ENCODE measurements around the gene ECT2L.

ECT2L gene

GRCh38 chr6:138907167-138907566, 111.3 kb downstream of the ECT2L start:
- no peak overlapping the region for H3K18ac ChIP-seq (ENCODE audit: low read length)
- no CpG with 5 or more reads among the region's 7 CpGs for WGBS, 2 donors (ENCODE audit: extremely low coverage in 2 of 2, insufficient read length in 2 of 2, insufficient replicate concordance in 1 of 2)
- no peaks in the 10 kb centered on the region for H3K4me1 ChIP-seq (ENCODE audit: control insufficient read depth in 2 of 2, insufficient read depth in 1 of 2, low read depth in 1 of 2, low read length in 2 of 2)
- peaks cover 11 to 97% of the 10 kb centered on the region in 2 donors for H3K36me3 ChIP-seq (replicated peaks in 1 of 2; ENCODE audit: control insufficient read depth in 2 of 2, insufficient read depth in 2 of 2, low read length in 2 of 2)
- DNase-seq (ENCODE audit: low spot score): no peak
- H3K23ac ChIP-seq (ENCODE audit: low read depth, low read length, poor library complexity): no peak overlapping the region
- H2BK5ac ChIP-seq (ENCODE audit: low read length): no peak overlapping the region
- H3K4me2 ChIP-seq (ENCODE audit: insufficient read depth, low read length, poor library complexity, severe bottlenecking): no peak overlapping the region
- no peak overlapping the region for H2BK120ac ChIP-seq (ENCODE audit: low read depth, low read length)
- H4K8ac ChIP-seq (ENCODE audit: low read depth, low read length): no peak overlapping the region
- no peak overlapping the region for H2BK15ac ChIP-seq (ENCODE audit: low read length)
- no peak overlapping the region for H3K14ac ChIP-seq (ENCODE audit: low read length)
- H3K4ac ChIP-seq (ENCODE audit: low read length): no peak overlapping the region
- H3K9me3 ChIP-seq (replicated peaks in 1 of 2; ENCODE audit: control insufficient read depth in 2 of 2, insufficient read depth in 1 of 2, low read depth in 1 of 2, low read length in 2 of 2): no peaks in the 10 kb centered on the region
- H3K4me3 ChIP-seq (ENCODE audit: low read length in 2 of 2): no peak overlapping the region
- H3K9ac ChIP-seq (ENCODE audit: low read depth, low read length, poor library complexity): no peak overlapping the region
- no peak overlapping the region for H2AFZ ChIP-seq (ENCODE audit: low read length)
- H2BK12ac ChIP-seq (ENCODE audit: low read length): no peak overlapping the region
- no peaks in the 10 kb centered on the region for H3K79me1 ChIP-seq (ENCODE audit: low read depth, low read length)
- no peak overlapping the region for H4K91ac ChIP-seq (ENCODE audit: low read depth, low read length, poor library complexity)
- no peaks in the 10 kb centered on the region for H3K27me3 ChIP-seq (ENCODE audit: control insufficient read depth in 3 of 3, insufficient read depth in 3 of 3, low read depth in 1 of 3, low read length in 3 of 3)
- H3K27ac ChIP-seq (replicated peaks; ENCODE audit: low read length): no peak overlapping the region
- H2AK5ac ChIP-seq (ENCODE audit: low read depth, low read length): no peak overlapping the region

- no peak overlapping the region for H3K18ac ChIP-seq (ENCODE audit: low read length)
- no peaks in the 10 kb centered on the region for H3K79me1 ChIP-seq (ENCODE audit: low read depth, low read length)
- H2AK5ac ChIP-seq (ENCODE audit: low read depth, low read length): no peak overlapping the region
- no peak overlapping the region for H3K4me2 ChIP-seq (ENCODE audit: insufficient read depth, low read length, poor library complexity, severe bottlenecking)
- no peak overlapping the region for H2BK5ac ChIP-seq (ENCODE audit: low read length)
- no peak overlapping the region for H2AFZ ChIP-seq (ENCODE audit: low read length)
- H4K91ac ChIP-seq (ENCODE audit: low read depth, low read length, poor library complexity): no peak overlapping the region
- H3K9me3 ChIP-seq (replicated peaks in 1 of 2; ENCODE audit: control insufficient read depth in 2 of 2, insufficient read depth in 1 of 2, low read depth in 1 of 2, low read length in 2 of 2): no peaks in the 10 kb centered on the region
- no peak overlapping the region for H2BK12ac ChIP-seq (ENCODE audit: low read length)
- H3K9ac ChIP-seq (ENCODE audit: low read depth, low read length, poor library complexity): no peak overlapping the region
- H3K14ac ChIP-seq (ENCODE audit: low read length): no peak overlapping the region
- no peak overlapping the region for H2BK120ac ChIP-seq (ENCODE audit: low read depth, low read length)
- H3K4me1 ChIP-seq (ENCODE audit: control insufficient read depth in 2 of 2, insufficient read depth in 1 of 2, low read depth in 1 of 2, low read length in 2 of 2): no peaks in the 10 kb centered on the region
- H3K36me3 ChIP-seq (replicated peaks in 1 of 2; ENCODE audit: control insufficient read depth in 2 of 2, insufficient read depth in 2 of 2, low read length in 2 of 2): peaks cover 18 to 97% of the 10 kb centered on the region in 2 donors
- H3K4me3 ChIP-seq (ENCODE audit: low read length in 2 of 2): no peak overlapping the region
- WGBS, 2 donors (ENCODE audit: extremely low coverage in 2 of 2, insufficient read length in 2 of 2, insufficient replicate concordance in 1 of 2): no CpG with 5 or more reads among the region's 4 CpGs
- DNase-seq (ENCODE audit: low spot score): no peak
- no peak overlapping the region for H4K8ac ChIP-seq (ENCODE audit: low read depth, low read length)
- no peaks in the 10 kb centered on the region for H3K27me3 ChIP-seq (ENCODE audit: control insufficient read depth in 3 of 3, insufficient read depth in 3 of 3, low read depth in 1 of 3, low read length in 3 of 3)
- H3K23ac ChIP-seq (ENCODE audit: low read depth, low read length, poor library complexity): no peak overlapping the region
- H3K27ac ChIP-seq (replicated peaks; ENCODE audit: low read length): no peak overlapping the region
- H3K4ac ChIP-seq (ENCODE audit: low read length): no peak overlapping the region
- H2BK15ac ChIP-seq (ENCODE audit: low read length): no peak overlapping the region
These were observed 113.6 kb downstream of the ECT2L start for GRCh38 chr6:138909511-138909910.

- no peak overlapping the region for H4K91ac ChIP-seq (ENCODE audit: low read depth, low read length, poor library complexity)
- H3K4me3 ChIP-seq (ENCODE audit: low read length in 2 of 2): no peak overlapping the region
- H3K4me1 ChIP-seq (ENCODE audit: control insufficient read depth in 2 of 2, insufficient read depth in 1 of 2, low read depth in 1 of 2, low read length in 2 of 2): no peaks in the 10 kb centered on the region
- H2BK12ac ChIP-seq (ENCODE audit: low read length): no peak overlapping the region
- H2AFZ ChIP-seq (ENCODE audit: low read length): no peak overlapping the region
- H2BK15ac ChIP-seq (ENCODE audit: low read length): no peak overlapping the region
- H3K36me3 ChIP-seq (replicated peaks in 1 of 2; ENCODE audit: control insufficient read depth in 2 of 2, insufficient read depth in 2 of 2, low read length in 2 of 2): peaks cover 17 to 97% of the 10 kb centered on the region in 2 donors
- no peak overlapping the region for H2BK120ac ChIP-seq (ENCODE audit: low read depth, low read length)
- no peak overlapping the region for H2AK5ac ChIP-seq (ENCODE audit: low read depth, low read length)
- H3K18ac ChIP-seq (ENCODE audit: low read length): no peak overlapping the region
- H3K27me3 ChIP-seq (ENCODE audit: control insufficient read depth in 3 of 3, insufficient read depth in 3 of 3, low read depth in 1 of 3, low read length in 3 of 3): no peaks in the 10 kb centered on the region
- no peak overlapping the region for H3K9ac ChIP-seq (ENCODE audit: low read depth, low read length, poor library complexity)
- no peak overlapping the region for H3K14ac ChIP-seq (ENCODE audit: low read length)
- no peaks in the 10 kb centered on the region for H3K9me3 ChIP-seq (replicated peaks in 1 of 2; ENCODE audit: control insufficient read depth in 2 of 2, insufficient read depth in 1 of 2, low read depth in 1 of 2, low read length in 2 of 2)
- no peak overlapping the region for H4K8ac ChIP-seq (ENCODE audit: low read depth, low read length)
- no CpG with 5 or more reads among the region's 1 CpG for WGBS, 2 donors (ENCODE audit: extremely low coverage in 2 of 2, insufficient read length in 2 of 2, insufficient replicate concordance in 1 of 2)
- H3K4me2 ChIP-seq (ENCODE audit: insufficient read depth, low read length, poor library complexity, severe bottlenecking): no peak overlapping the region
- H3K23ac ChIP-seq (ENCODE audit: low read depth, low read length, poor library complexity): no peak overlapping the region
- no peak overlapping the region for H2BK5ac ChIP-seq (ENCODE audit: low read length)
- no peak for DNase-seq (ENCODE audit: low spot score)
- H3K79me1 ChIP-seq (ENCODE audit: low read depth, low read length): no peaks in the 10 kb centered on the region
- H3K4ac ChIP-seq (ENCODE audit: low read length): no peak overlapping the region
- H3K27ac ChIP-seq (replicated peaks; ENCODE audit: low read length): no peak overlapping the region
These were observed 114.1 kb downstream of the ECT2L start for GRCh38 chr6:138909975-138910374.

GRCh38 chr6:138912308-138912707, 116.4 kb downstream of the ECT2L start:
- no peak overlapping the region for H3K18ac ChIP-seq (ENCODE audit: low read length)
- H3K4me2 ChIP-seq (ENCODE audit: insufficient read depth, low read length, poor library complexity, severe bottlenecking): no peak overlapping the region
- no peak for DNase-seq (ENCODE audit: low spot score)
- H3K79me1 ChIP-seq (ENCODE audit: low read depth, low read length): no peaks in the 10 kb centered on the region
- H3K23ac ChIP-seq (ENCODE audit: low read depth, low read length, poor library complexity): no peak overlapping the region
- no peak overlapping the region for H4K8ac ChIP-seq (ENCODE audit: low read depth, low read length)
- H2AK5ac ChIP-seq (ENCODE audit: low read depth, low read length): no peak overlapping the region
- WGBS, 2 donors (ENCODE audit: extremely low coverage in 2 of 2, insufficient read length in 2 of 2, insufficient replicate concordance in 1 of 2): no CpG with 5 or more reads among the region's 3 CpGs
- no peak overlapping the region for H3K9ac ChIP-seq (ENCODE audit: low read depth, low read length, poor library complexity)
- H4K91ac ChIP-seq (ENCODE audit: low read depth, low read length, poor library complexity): no peak overlapping the region
- no peak overlapping the region for H2BK5ac ChIP-seq (ENCODE audit: low read length)
- no peak overlapping the region for H2BK15ac ChIP-seq (ENCODE audit: low read length)
- no peak overlapping the region for H3K14ac ChIP-seq (ENCODE audit: low read length)
- H3K9me3 ChIP-seq (replicated peaks in 1 of 2; ENCODE audit: control insufficient read depth in 2 of 2, insufficient read depth in 1 of 2, low read depth in 1 of 2, low read length in 2 of 2): no peaks in the 10 kb centered on the region
- no peaks in the 10 kb centered on the region for H3K27me3 ChIP-seq (ENCODE audit: control insufficient read depth in 3 of 3, insufficient read depth in 3 of 3, low read depth in 1 of 3, low read length in 3 of 3)
- no peaks in the 10 kb centered on the region for H3K4me1 ChIP-seq (ENCODE audit: control insufficient read depth in 2 of 2, insufficient read depth in 1 of 2, low read depth in 1 of 2, low read length in 2 of 2)
- no peak overlapping the region for H2BK12ac ChIP-seq (ENCODE audit: low read length)
- no peak overlapping the region for H2AFZ ChIP-seq (ENCODE audit: low read length)
- peaks cover 20 to 97% of the 10 kb centered on the region in 2 donors for H3K36me3 ChIP-seq (replicated peaks in 1 of 2; ENCODE audit: control insufficient read depth in 2 of 2, insufficient read depth in 2 of 2, low read length in 2 of 2)
- no peak overlapping the region for H3K4me3 ChIP-seq (ENCODE audit: low read length in 2 of 2)
- no peak overlapping the region for H3K4ac ChIP-seq (ENCODE audit: low read length)
- no peak overlapping the region for H3K27ac ChIP-seq (replicated peaks; ENCODE audit: low read length)
- H2BK120ac ChIP-seq (ENCODE audit: low read depth, low read length): no peak overlapping the region

All from neuronal stem cell (in vitro differentiated cells).